IMR-90 (cell line): ENCODE measurements around the gene OR14C36. TPM values are rescaled to one million over a fixed set of nuclear protein-coding genes. Genes with fewer than 3 reads are reported as not detected.

Experiments
- ATAC-seq: fragments of 200-7000 bp; cut with Tn5 transposase; 2 replicates; pipeline ENCODE4 v1.9.1; 2020; ENCODE audit warnings: low read depth, mild to moderate bottlenecking, moderate library complexity
- BruUV-seq: library from RNA; stranded (reverse); fragments of 400-500 nt; replicated peaks from 2 replicates; lab custom pipeline; 2021; lab: Mats Ljungman, UMichigan
- CTCF ChIA-PET: fragments of 300-600 bp; formaldehyde crosslinking; extraction: SDS; loops from one replicate; lab custom pipeline; 2021; ENCODE audit warnings: antibody characterized with exemption; lab: Yijun Ruan, JAX
- POLR2A ChIA-PET: fragments of 300-600 bp; sonication (Branson Sonifier 250); formaldehyde crosslinking; loops from one replicate; lab custom pipeline; 2022; ENCODE audit warnings: antibody characterized with exemption; ENCODE audit not compliant: unreplicated experiment; lab: Charles Lee
- DNase-seq: peaks from one replicate; pipeline ENCODE4 v3.0.0; 2013
- H2AFZ ChIP-seq: replicated peaks from 2 replicates; pipeline ENCODE3; 2013; ENCODE audit warnings: low read length, mild to moderate bottlenecking; ENCODE audit not compliant: poor library complexity
- H2AK5ac ChIP-seq: 2 replicates; pipeline ENCODE4 v1.6.1; 2013; ENCODE audit warnings: low read depth, low read length, inconsistent platforms
- H2AK9ac ChIP-seq: replicated peaks from 2 replicates; pipeline ENCODE3; 2013; ENCODE audit warnings: mild to moderate bottlenecking, low read depth, low read length, moderate library complexity; ENCODE audit not compliant: poor library complexity
- H2BK120ac ChIP-seq: 2 replicates; pipeline ENCODE4 v1.6.1; 2013; ENCODE audit warnings: low read depth, low read length, inconsistent platforms
- H2BK15ac ChIP-seq: 3 replicates; pipeline ENCODE4 v1.6.1; 2013; ENCODE audit warnings: low read depth, low read length, inconsistent platforms
- H2BK20ac ChIP-seq: 2 replicates; pipeline ENCODE4 v1.6.1; 2013; ENCODE audit warnings: low read depth, mild to moderate bottlenecking, inconsistent platforms, low read length, moderate library complexity
- H2BK5ac ChIP-seq: 2 replicates; pipeline ENCODE4 v1.6.1; 2013; ENCODE audit warnings: mild to moderate bottlenecking, low read depth, low read length, inconsistent platforms; ENCODE audit not compliant: poor library complexity, severe bottlenecking
- H3K14ac ChIP-seq: replicated peaks from 2 replicates; pipeline ENCODE4 v1.6.1; 2013; ENCODE audit warnings: low read depth, low read length, inconsistent platforms
- H3K18ac ChIP-seq: 2 replicates; pipeline ENCODE4 v1.6.1; 2013; ENCODE audit warnings: low read depth, low read length, control low read depth
- H3K23ac ChIP-seq: 2 replicates; pipeline ENCODE4 v1.6.1; 2013; ENCODE audit warnings: low read depth, low read length, inconsistent platforms
- H3K27ac ChIP-seq: 2 replicates; pipeline ENCODE4 v1.5.1; 2013; ENCODE audit warnings: mild to moderate bottlenecking, control low read depth, low read length; ENCODE audit not compliant: insufficient read depth
- H3K27me3 ChIP-seq: 2 replicates; pipeline ENCODE4 v1.6.1; 2013; ENCODE audit warnings: low read length; ENCODE audit not compliant: control insufficient read depth, insufficient read depth
- H3K36me3 ChIP-seq: 2 replicates; pipeline ENCODE4 v1.6.1; 2013; ENCODE audit warnings: low read length, mixed read lengths; ENCODE audit not compliant: control insufficient read depth, insufficient read depth
- H3K4ac ChIP-seq: 2 replicates; pipeline ENCODE4 v1.6.1; 2013; ENCODE audit warnings: low read depth, low read length, inconsistent platforms
- H3K4me1 ChIP-seq: 2 replicates; pipeline ENCODE4 v1.6.1; 2013; ENCODE audit warnings: low read length, mixed read lengths; ENCODE audit not compliant: control insufficient read depth, insufficient read depth
- H3K4me2 ChIP-seq: 2 replicates; pipeline ENCODE4 v1.6.1; 2013; ENCODE audit warnings: low read depth, mild to moderate bottlenecking, control low read depth, low read length, moderate library complexity
- H3K4me3 ChIP-seq: 2 replicates; pipeline ENCODE4 v1.5.1; 2013; ENCODE audit warnings: low read depth, mild to moderate bottlenecking, control low read depth, low read length, moderate library complexity; ENCODE audit not compliant: insufficient read depth
- H3K56ac ChIP-seq: 2 replicates; pipeline ENCODE4 v1.6.1; 2013; ENCODE audit warnings: low read length, inconsistent platforms; ENCODE audit not compliant: insufficient read depth; ENCODE audit errors: extremely low read depth
- H3K79me1 ChIP-seq, 2 experiments: 2 replicates each; pipeline ENCODE4 v1.6.1; 2013; ENCODE audit warnings: low read length in 2 of 2, inconsistent platforms in 1 of 2, low read depth in 1 of 2
- H3K9ac ChIP-seq: 2 replicates; pipeline ENCODE4 v1.6.1; 2013; ENCODE audit warnings: low read depth, low read length, control low read depth
- H3K9me1 ChIP-seq: 2 replicates; pipeline ENCODE4 v1.6.1; 2013; ENCODE audit warnings: low read length, inconsistent platforms; ENCODE audit not compliant: insufficient read depth
- H3K9me3 ChIP-seq: 2 replicates; pipeline ENCODE4 v1.6.1; 2013; ENCODE audit warnings: low read length; ENCODE audit not compliant: control insufficient read depth, insufficient read depth
- H4K20me1 ChIP-seq: 2 replicates; pipeline ENCODE4 v1.6.1; 2013; ENCODE audit warnings: low read length, inconsistent platforms; ENCODE audit not compliant: insufficient read depth
- H4K5ac ChIP-seq: 2 replicates; pipeline ENCODE4 v1.6.1; 2013; ENCODE audit warnings: mild to moderate bottlenecking, low read depth, low read length, control low read depth
- H4K8ac ChIP-seq, 2 experiments: 2 replicates each; pipeline ENCODE4 v1.6.1; 2013; ENCODE audit warnings: low read depth in 2 of 2, low read length in 2 of 2, control low read depth in 1 of 2, inconsistent platforms in 1 of 2
- H4K91ac ChIP-seq: 2 replicates; pipeline ENCODE4 v1.6.1; 2013; ENCODE audit warnings: low read depth, low read length, inconsistent platforms; ENCODE audit not compliant: insufficient read depth
- BHLHE40 ChIP-seq: fragments of 150-350 bp; IDR thresholded peaks from 2 replicates; pipeline ENCODE4 v1.6.1; 2016; ENCODE audit warnings: mild to moderate bottlenecking, low read depth, low read length
- CEBPB ChIP-seq: IDR thresholded peaks from 2 replicates; pipeline ENCODE4 v1.6.1; 2012; ENCODE audit warnings: low read depth, low read length, improper control_type of control experiment
- CHD1 ChIP-seq: IDR thresholded peaks from 2 replicates; pipeline ENCODE4 v1.6.1; 2012; ENCODE audit warnings: low read depth, low read length, improper control_type of control experiment
- FOS ChIP-seq: fragments of 150-350 bp; IDR thresholded peaks from 2 replicates; pipeline ENCODE4 v1.6.1; 2016; ENCODE audit warnings: low read depth, low read length
- MAFK ChIP-seq: IDR thresholded peaks from 2 replicates; pipeline ENCODE4 v1.6.1; 2012; ENCODE audit warnings: low read depth, low read length, improper control_type of control experiment
- MAZ ChIP-seq: IDR thresholded peaks from 2 replicates; pipeline ENCODE4 v1.6.1; 2012; ENCODE audit warnings: low read depth, mild to moderate bottlenecking, low read length, improper control_type of control experiment, moderate library complexity, borderline replicate concordance
- MXI1 ChIP-seq: IDR thresholded peaks from 2 replicates; pipeline ENCODE4 v1.6.1; 2012; ENCODE audit warnings: low read depth, mild to moderate bottlenecking, low read length, moderate library complexity, borderline replicate concordance
- NFE2L2 ChIP-seq: fragments of 150-350 bp; IDR thresholded peaks from 2 replicates; pipeline ENCODE4 v1.6.1; 2016; ENCODE audit warnings: low read depth, mild to moderate bottlenecking, low read length
- POLR2A ChIP-seq: IDR thresholded peaks from 2 replicates; pipeline ENCODE4 v1.6.1; 2012; ENCODE audit warnings: mild to moderate bottlenecking, low read depth, low read length
- RAD21 ChIP-seq: IDR thresholded peaks from 2 replicates; pipeline ENCODE4 v1.6.1; 2012; ENCODE audit warnings: low read length, improper control_type of control experiment
- RCOR1 ChIP-seq: IDR thresholded peaks from 2 replicates; pipeline ENCODE4 v1.6.1; 2012; ENCODE audit warnings: mild to moderate bottlenecking, low read length, improper control_type of control experiment; ENCODE audit not compliant: insufficient replicate concordance
- RFX5 ChIP-seq: IDR thresholded peaks from 2 replicates; pipeline ENCODE4 v1.8.0; 2012; ENCODE audit warnings: low read depth, mild to moderate bottlenecking, low read length, moderate library complexity
- SMC3 ChIP-seq: fragments of 150-350 bp; IDR thresholded peaks from 2 replicates; pipeline ENCODE4 v1.6.1; 2016; ENCODE audit warnings: low read depth, mild to moderate bottlenecking, antibody characterized with exemption, low read length, moderate library complexity
- WGBS, 2 experiments: methylation state at CpG; one replicate each; pipeline versions ENCODE4 v1.1.5 to v1.1.7; 2013; ENCODE audit warnings: missing lambda C conversion rate in 2 of 2; ENCODE audit not compliant: insufficient read length in 1 of 2; ENCODE audit errors: extremely low coverage in 2 of 2; 5-methylcytosine and 5-hydroxymethylcytosine counted together
- dilution Hi-C: fragments of 300-500 bp; cut with HindIII; formaldehyde crosslinking; loops from one replicate; pipeline ENCODE4 v1.14.3; 2018; ENCODE audit warnings: low sequenced_read_pairs; ENCODE audit not compliant: unreplicated experiment
- in situ Hi-C: fragments of 300-500 bp; cut with MboI; formaldehyde crosslinking; loops from 3 replicates; pipeline ENCODE4 v1.14.3; 2019; ENCODE audit warnings: low sequenced_read_pairs, inconsistent platforms, mixed read lengths
- intact Hi-C: fragments of 100-400 bp; cut with micrococcal nuclease; formaldehyde crosslinking; loops from 2 replicates; pipeline ENCODE4 v1.10.0; 2022
- polyA plus RNA-seq, 3 experiments: library from polyadenylated mRNA; depleted of rRNA; stranded (reverse); fragments of >200 nt; gene quantifications; 2 replicates each; pipeline ENCODE4 v1.2.3, GENCODE V29; 2012; ENCODE audit warnings: low replicate concordance in 1 of 3
- total RNA-seq: library from RNA; depleted of rRNA; stranded (reverse); fragments of >200 nt; gene quantifications from 2 replicates; pipeline ENCODE4 v1.2.3, GENCODE V29; 2012
- TF ChIP-seq, protein P1 (sequence below): fragments of 150-350 bp; IDR thresholded peaks from 2 replicates; pipeline ENCODE4 v1.6.1; 2017; ENCODE audit warnings: mild to moderate bottlenecking, antibody characterized with exemption, low read length, low read depth
- TF ChIP-seq, protein P2 (sequence below): conservative IDR thresholded peaks from 2 replicates; pipeline ENCODE4 v1.5.1; 2012; ENCODE audit warnings: mild to moderate bottlenecking, low read depth, low read length, improper control_type of control experiment
- TF ChIP-seq, protein P3 (sequence below): fragments of 150-350 bp; IDR thresholded peaks from 2 replicates; pipeline ENCODE4 v1.6.1; 2016; ENCODE audit warnings: low read depth, mild to moderate bottlenecking, low read length, moderate library complexity, borderline replicate concordance

OR14C36 gene
- total and polyA plus RNA-seq, 2 of the 4 experiments (the other 2 are of a cell fraction) = not detected

DNA sequence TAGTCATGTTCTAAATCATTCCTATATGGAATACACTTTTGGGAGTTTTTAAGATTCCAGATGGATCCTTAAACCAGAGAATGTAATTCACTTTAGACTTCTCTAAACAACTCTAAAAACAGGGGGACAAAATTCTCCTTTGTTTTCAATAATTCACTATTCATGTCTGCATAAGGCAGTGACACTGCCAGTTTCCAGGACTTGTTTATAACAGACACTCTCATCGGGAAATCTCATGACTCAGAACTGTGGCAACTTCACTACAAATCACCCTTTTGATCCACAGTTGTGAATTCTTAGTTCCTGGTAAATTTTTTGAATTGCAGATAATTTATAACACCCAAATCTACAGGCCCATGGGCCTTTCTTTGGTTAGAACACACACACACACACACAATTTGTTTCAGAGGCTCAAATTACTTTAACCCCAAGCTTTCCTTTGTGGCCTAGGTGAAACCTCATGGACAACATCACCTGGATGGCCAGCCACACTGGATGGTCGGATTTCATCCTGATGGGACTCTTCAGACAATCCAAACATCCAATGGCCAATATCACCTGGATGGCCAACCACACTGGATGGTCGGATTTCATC lies 12.6 kb downstream of the OR14C36 start, which contains the start of gene OR2T4:
OR2T4 (plus strand) TSS at position 545 of the 595 bp plus-strand sequence; CDS start at position 545, 0 bp downstream.
- no CpG with 5 or more reads among the region's 3 CpGs for WGBS, 2 experiments
- Histone ChIP-seq H3K4me1 (no peaks in the 10 kb centered on the region), H3K56ac (no peak within 1 kb of the TSS), H4K5ac (no peak within 1 kb of the TSS), H3K79me1 (no peaks in the 10 kb centered on the region), H3K27ac (no peak within 1 kb of the TSS), H2AK9ac (no peak within 1 kb of the TSS), H3K27me3 (no peaks in the 10 kb centered on the region), H3K9me3 (peaks cover 17% of the 10 kb centered on the region), H3K4me2 (no peak within 1 kb of the TSS), H2BK20ac (no peak within 1 kb of the TSS), H2BK120ac (no peak within 1 kb of the TSS), H4K8ac (no peak within 1 kb of the TSS), H2BK15ac (no peak within 1 kb of the TSS), H2BK5ac (no peak within 1 kb of the TSS), H3K18ac (no peak within 1 kb of the TSS), H3K9ac (no peak within 1 kb of the TSS), H4K20me1 (no peaks in the 10 kb centered on the region), H3K4me3 (no peak within 1 kb of the TSS), H3K23ac (no peak within 1 kb of the TSS), H3K4ac (no peak within 1 kb of the TSS), H3K14ac (no peak within 1 kb of the TSS), H2AK5ac (no peak within 1 kb of the TSS), H3K9me1 (no peaks in the 10 kb centered on the region), H4K91ac (no peak within 1 kb of the TSS), H2AFZ (no peak within 1 kb of the TSS), H3K36me3 (no peaks in the 10 kb centered on the region)
- in situ Hi-C loops = no loop called here
- dilution Hi-C loops = no loop called here
- ATAC-seq (no peak), DNase-seq (no peak)
- ChIA-PET POLR2A (no interaction called here), CTCF (no interaction called here)
- BruUV-seq = no TSS peak
- TF ChIP-seq RCOR1 (no peak), RAD21 (no peak), FOS (no peak), RFX5 (no peak), CHD1 (no peak), BHLHE40 (no peak), MAZ (no peak), SMC3 (no peak), MXI1 (no peak), NFE2L2 (no peak), POLR2A (no peak), CEBPB (no peak), MAFK (no peak)
- TF ChIP-seq, protein P1, sequence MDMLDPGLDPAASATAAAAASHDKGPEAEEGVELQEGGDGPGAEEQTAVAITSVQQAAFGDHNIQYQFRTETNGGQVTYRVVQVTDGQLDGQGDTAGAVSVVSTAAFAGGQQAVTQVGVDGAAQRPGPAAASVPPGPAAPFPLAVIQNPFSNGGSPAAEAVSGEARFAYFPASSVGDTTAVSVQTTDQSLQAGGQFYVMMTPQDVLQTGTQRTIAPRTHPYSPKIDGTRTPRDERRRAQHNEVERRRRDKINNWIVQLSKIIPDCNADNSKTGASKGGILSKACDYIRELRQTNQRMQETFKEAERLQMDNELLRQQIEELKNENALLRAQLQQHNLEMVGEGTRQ = no peak
- TF ChIP-seq, protein P2, sequence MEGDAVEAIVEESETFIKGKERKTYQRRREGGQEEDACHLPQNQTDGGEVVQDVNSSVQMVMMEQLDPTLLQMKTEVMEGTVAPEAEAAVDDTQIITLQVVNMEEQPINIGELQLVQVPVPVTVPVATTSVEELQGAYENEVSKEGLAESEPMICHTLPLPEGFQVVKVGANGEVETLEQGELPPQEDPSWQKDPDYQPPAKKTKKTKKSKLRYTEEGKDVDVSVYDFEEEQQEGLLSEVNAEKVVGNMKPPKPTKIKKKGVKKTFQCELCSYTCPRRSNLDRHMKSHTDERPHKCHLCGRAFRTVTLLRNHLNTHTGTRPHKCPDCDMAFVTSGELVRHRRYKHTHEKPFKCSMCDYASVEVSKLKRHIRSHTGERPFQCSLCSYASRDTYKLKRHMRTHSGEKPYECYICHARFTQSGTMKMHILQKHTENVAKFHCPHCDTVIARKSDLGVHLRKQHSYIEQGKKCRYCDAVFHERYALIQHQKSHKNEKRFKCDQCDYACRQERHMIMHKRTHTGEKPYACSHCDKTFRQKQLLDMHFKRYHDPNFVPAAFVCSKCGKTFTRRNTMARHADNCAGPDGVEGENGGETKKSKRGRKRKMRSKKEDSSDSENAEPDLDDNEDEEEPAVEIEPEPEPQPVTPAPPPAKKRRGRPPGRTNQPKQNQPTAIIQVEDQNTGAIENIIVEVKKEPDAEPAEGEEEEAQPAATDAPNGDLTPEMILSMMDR = no peak
- TF ChIP-seq, protein P3, sequence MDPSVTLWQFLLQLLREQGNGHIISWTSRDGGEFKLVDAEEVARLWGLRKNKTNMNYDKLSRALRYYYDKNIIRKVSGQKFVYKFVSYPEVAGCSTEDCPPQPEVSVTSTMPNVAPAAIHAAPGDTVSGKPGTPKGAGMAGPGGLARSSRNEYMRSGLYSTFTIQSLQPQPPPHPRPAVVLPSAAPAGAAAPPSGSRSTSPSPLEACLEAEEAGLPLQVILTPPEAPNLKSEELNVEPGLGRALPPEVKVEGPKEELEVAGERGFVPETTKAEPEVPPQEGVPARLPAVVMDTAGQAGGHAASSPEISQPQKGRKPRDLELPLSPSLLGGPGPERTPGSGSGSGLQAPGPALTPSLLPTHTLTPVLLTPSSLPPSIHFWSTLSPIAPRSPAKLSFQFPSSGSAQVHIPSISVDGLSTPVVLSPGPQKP = no peak
- intact Hi-C loops = no loop called here
